Measurements from ENCODE around the gene DNAAF5.

Gene DNAAF5

DNA sequence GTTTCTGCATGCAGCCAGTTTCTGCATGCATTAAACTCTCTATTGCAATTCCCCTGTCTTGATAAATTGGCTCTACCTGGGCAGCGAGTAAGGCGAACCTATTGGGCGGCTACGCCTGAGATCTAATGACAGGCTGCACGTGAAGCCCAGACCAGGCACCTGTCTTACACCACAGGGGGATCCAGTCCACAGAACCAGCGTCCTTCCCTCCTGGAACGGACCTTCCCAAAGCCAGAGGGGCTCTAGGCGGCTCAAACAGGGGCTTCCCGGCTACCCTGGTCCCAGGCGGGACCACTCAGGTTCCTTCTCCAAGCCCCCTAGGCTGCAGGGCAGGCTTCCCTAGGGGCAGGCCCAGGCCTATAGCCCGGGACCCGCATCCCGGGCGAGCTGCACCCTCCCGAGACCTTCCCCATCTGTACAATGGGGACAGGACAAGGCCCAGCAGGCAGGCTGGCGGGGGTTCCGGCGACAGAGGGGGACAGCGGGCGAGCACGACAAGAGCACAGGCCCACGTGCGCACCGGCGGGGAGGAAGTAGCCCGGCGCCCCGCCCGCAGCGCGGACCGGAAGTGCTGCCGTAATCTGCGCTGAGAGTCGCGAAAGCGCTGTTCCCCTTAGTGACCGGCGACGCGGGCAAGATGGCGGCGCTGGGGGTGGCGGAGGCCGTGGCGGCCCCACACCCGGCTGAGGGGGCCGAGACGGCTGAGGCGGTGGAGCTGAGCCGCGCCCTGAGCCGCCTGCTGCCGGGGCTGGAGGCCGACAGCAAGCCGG is at the start of gene DNAAF5:
Gene DNAAF5 (plus strand): TSS at position 616 of the 770 bp plus-strand sequence. CDS start 22 bp downstream, at position 638.
- peak; percentile 74 for DNase-seq (ENCODE audit: low spot score)

GRCh38 chr7:676972-677385 is 49.5 kb upstream of the DNAAF5 start:
- DNase-seq (ENCODE audit: low spot score) = no peak

- DNase-seq (ENCODE audit: low spot score) = no peak
Observed at GRCh38 chr7:680411-681127, 45.9 kb upstream of the DNAAF5 start.

DNA sequence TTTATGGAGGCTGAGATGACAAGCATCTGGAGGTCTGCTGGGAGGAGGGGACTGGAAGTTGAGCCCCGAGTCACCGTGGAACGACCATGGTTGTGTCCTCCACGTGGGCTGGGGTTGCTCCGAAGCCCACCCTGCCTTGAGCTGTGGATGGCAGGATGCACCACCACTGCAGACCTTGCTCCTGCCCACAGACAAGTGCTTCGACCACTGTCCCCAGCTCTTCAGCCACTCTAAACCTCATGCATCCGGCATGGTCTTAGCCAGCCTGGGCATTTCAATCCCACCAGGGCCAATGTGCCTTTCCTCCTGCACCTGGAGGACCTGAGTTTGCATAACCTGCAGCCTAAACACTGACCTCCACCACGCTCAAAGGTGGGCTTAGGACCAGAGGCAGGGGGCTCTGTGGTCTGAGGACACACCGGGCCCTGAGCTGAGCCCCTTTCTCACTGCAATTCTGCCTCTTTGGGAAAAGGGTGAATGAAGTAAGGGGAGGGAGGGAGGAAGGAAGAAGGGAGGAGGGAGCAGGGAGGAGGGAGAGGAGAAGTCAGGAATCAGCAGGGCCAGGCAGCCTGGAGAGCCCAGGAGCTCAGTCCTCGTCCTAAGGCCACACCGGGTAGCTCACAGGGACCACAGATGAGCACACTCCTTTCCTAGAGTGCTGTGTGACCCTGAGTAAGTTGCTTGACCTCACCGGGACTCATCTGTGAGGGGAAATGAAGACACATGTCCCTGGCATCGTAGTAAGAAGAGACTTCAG is 44.8 kb upstream of the DNAAF5 start:
- DNase-seq (ENCODE audit: low spot score) = no peak

DNA sequence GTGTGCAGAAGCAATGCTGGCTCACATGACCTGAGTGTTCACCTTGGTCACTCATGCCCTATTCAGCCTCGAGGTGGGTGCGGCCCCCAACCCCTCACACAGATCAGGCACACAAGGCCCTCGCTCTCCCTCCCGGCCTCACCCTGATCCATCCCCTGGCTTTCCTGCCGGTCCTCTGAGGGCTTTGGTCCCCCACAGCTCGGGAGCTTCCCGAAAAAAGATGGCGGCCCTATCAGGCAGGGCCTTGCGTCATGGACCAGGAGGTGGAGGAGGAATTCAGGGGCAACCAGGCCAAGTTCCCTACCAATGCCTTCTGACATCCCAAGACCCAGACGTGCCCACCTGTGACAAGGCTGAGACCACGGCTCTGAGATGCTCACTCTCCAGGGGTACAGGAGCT is 43.7 kb upstream of the DNAAF5 start:
- DNase-seq (ENCODE audit: low spot score) = no peak

- no peak for DNase-seq (ENCODE audit: low spot score)
Observed at GRCh38 chr7:683526-684205, 42.8 kb upstream of the DNAAF5 start.

DNA sequence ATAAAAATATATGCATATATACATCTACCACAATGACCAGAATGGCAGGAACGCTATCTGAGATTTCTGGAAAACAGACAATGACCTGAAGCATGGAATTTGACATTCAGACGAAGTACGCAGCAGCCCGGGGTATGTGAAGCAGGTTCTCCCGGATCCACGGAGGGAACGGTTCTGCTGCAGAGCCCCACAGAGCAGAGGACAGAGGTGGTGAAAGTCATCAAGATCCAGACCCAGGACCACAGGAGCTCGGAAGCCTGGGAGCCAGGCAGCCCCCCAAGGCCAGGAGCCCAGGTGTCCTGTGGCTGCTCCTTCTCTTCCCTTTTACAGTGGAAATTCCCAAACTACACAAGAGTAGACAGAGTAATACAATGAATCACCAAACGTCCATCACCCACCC is 42.1 kb upstream of the DNAAF5 start:
- DNase-seq (ENCODE audit: low spot score) = no peak

GRCh38 chr7:685540-685939 is 41.0 kb upstream of the DNAAF5 start:
- no peak for DNase-seq (ENCODE audit: low spot score)

- DNase-seq (ENCODE audit: low spot score) = no peak
Observed at GRCh38 chr7:690478-691360, 35.8 kb upstream of the DNAAF5 start.

- no peak for DNase-seq (ENCODE audit: low spot score)
Observed at GRCh38 chr7:691361-692045, 35.0 kb upstream of the DNAAF5 start.

- DNase-seq (ENCODE audit: low spot score) = no peak
Observed at GRCh38 chr7:693280-693679, 33.2 kb upstream of the DNAAF5 start.

GRCh38 chr7:696426-696811 is 30.1 kb upstream of the DNAAF5 start:
- DNase-seq (ENCODE audit: low spot score) = no peak

- no peak for DNase-seq (ENCODE audit: low spot score)
Observed at GRCh38 chr7:696812-697551, 29.5 kb upstream of the DNAAF5 start.

DNA sequence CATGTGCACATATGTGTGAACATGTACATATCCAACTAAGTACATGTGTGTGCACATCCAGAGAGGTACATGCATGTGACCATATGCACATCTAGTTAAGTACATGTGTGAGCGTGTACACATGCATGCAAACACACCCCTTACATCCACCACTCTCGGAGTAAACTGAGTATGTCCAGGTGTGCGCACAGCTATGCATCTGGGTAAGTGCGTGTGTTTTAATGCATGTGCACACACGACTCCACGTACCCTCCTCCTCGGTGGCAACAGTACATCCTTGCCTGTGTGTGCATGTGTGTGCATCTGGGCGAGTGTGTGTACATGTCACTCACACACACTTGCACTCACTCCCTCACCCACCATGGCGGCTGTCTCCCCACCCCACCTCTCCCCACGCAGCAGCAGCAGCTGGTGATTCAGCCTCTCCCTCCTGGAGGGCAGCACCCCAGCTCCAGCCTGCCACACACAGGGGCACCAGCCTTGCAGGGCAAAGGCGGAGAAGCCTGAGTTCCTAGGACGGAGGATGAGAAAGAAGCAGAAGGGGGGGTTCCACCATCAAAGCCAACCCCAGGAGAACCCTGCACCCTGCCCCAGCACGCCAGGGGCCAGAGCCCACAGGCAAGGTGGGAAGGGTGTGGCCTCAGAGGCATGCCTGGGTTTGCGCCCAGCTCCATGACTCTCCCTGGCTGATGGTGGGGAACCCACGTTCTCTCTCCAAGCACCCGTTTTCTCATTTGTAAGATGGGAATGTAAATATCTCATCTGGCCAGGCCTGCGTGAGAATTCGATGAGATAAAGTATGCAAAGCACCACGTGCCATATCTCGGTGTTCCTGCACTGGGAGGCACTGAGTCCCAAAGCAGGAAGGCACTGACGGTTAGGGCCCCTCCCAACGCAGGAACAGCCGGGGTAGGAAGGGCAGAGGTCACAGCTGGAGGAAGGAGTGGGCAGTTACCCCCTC is 27.7 kb upstream of the DNAAF5 start:
- DNase-seq (ENCODE audit: low spot score) = no peak

- no peak for DNase-seq (ENCODE audit: low spot score)
Observed at GRCh38 chr7:699476-700170, 26.9 kb upstream of the DNAAF5 start.

GRCh38 chr7:701086-701671 is 25.3 kb upstream of the DNAAF5 start:
- DNase-seq (ENCODE audit: low spot score) = no peak

DNA sequence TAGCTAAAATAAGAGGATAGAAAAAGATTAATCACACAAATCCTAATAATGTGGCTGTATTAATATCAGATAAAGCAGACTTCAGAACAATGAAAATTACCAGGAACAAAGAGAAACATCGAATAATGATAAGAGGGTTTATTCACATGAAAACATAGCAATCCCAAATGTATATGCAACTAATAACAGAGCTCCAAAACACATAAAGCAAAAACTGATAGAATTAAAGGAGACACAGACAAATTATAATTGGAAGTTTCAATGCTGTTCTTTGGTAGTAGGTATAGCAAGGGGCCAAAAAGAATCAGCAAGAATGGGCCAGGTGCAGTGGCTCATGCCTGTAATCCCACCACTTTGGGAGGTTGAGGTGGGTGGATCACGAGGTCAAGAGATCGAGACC is 23.4 kb upstream of the DNAAF5 start:
- DNase-seq (ENCODE audit: low spot score) = no peak

DNA sequence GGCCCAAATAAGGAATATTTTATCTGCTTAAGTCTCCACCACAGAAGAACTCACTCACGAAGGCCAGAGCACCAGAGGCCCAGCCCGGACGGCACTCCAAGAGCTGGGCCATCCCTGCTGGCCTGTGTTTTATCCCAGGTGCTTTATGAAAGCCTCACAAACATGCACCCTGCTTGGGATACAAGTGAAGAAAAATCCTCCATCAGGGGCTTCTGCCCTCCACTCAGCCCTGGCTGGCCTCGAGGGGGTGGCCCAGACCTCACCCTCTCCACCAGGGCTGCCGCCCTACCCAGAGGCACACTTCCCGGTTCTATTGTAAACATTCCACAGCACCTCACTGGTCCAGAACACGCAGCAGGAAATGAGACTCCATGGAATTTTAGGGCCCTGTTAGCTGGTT is 19.8 kb upstream of the DNAAF5 start:
- DNase-seq (ENCODE audit: low spot score) = no peak

Measured in pons (tissue), 1 donor.